Glutamatergic neuron (in vitro differentiated cells): ENCODE data around the gene SULT1A4. TPM values are rescaled to one million over a fixed set of nuclear protein-coding genes. Genes with fewer than 3 reads are reported as not detected.
"Not testable (repeated sequence)": the region's sequence is repeated elsewhere in the genome, so short reads cannot be mapped to it uniquely, and the experiment has no call there.

Experiments
- DNase-seq: peaks from one replicate; pipeline ENCODE4 v3.0.0; 2022
- H3K27ac Mint-ChIP-seq: one replicate; pipeline ENCODE4 v1.8.0; 2020; ENCODE audit warnings: mild to moderate bottlenecking, mixed read lengths, inconsistent platforms; ENCODE audit not compliant: unreplicated experiment
- H3K27me3 Mint-ChIP-seq: one replicate; pipeline ENCODE4 v1.8.0; 2020; ENCODE audit warnings: mild to moderate bottlenecking, moderate library complexity, mixed read lengths, inconsistent platforms; ENCODE audit not compliant: unreplicated experiment
- H3K36me3 Mint-ChIP-seq: one replicate; pipeline ENCODE4 v1.8.0; 2020; ENCODE audit warnings: mild to moderate bottlenecking, mixed read lengths, inconsistent platforms; ENCODE audit not compliant: unreplicated experiment
- H3K4me1 Mint-ChIP-seq: one replicate; pipeline ENCODE4 v1.8.0; 2020; ENCODE audit warnings: mild to moderate bottlenecking, low read depth, mixed read lengths, inconsistent platforms; ENCODE audit not compliant: unreplicated experiment
- H3K4me3 Mint-ChIP-seq: one replicate; pipeline ENCODE4 v1.8.0; 2020; ENCODE audit warnings: mild to moderate bottlenecking, mixed read lengths, inconsistent platforms; ENCODE audit not compliant: unreplicated experiment
- H3K9me3 Mint-ChIP-seq: one replicate; pipeline ENCODE4 v1.8.0; 2020; ENCODE audit warnings: mild to moderate bottlenecking, moderate library complexity, mixed read lengths, inconsistent platforms; ENCODE audit not compliant: unreplicated experiment
- total RNA-seq: library from RNA; stranded (reverse); fragmentation: NEBNext Ultra II Directional; extraction: Animal tissue kit (Norgen Biotek cat#: 25700); gene quantifications from one replicate; pipeline ENCODE4 v1.2.1, GENCODE V29; 2021; ENCODE audit not compliant: unreplicated experiment

The SULT1A4 gene
- total RNA-seq, 1 donor from 2014 or later, result 1.0 TPM

DNA sequence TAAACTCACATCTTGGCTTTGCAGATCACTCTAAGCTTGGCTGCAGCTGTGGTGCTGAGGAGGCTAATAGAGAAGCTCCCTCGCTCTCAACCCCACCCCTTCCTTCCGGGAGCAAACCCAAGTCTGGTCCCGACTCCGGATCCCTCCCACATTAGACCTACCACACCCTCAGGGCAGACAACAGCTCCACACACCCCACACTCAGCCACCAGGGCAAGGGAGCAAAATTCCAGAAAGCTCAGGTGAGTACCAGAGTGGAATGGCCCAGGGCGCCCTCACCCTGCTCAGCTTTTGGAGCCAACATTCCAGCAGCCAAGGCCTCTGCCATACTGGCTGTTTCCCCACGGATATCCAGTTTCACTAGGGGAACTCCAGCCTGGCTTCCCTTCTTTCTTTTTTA lies 9.9 kb downstream of the SULT1A4 start:
- H3K27ac Mint-ChIP-seq, result not testable (repeated sequence)

GRCh38 chr16:29472065-29472464 lies 12.4 kb downstream of the SULT1A4 start:
- H3K36me3 Mint-ChIP-seq, H3K9me3 Mint-ChIP-seq, H3K4me3 Mint-ChIP-seq, H3K4me1 Mint-ChIP-seq, DNase-seq, H3K27ac Mint-ChIP-seq, H3K27me3 Mint-ChIP-seq: not testable (repeated sequence)

More for the DNA sequence above, 9.9 kb downstream of the SULT1A4 start:
- not testable (repeated sequence) for H3K27me3 Mint-ChIP-seq, H3K9me3 Mint-ChIP-seq, H3K36me3 Mint-ChIP-seq, H3K4me3 Mint-ChIP-seq, H3K4me1 Mint-ChIP-seq
- peak; percentile 9 for DNase-seq

DNA sequence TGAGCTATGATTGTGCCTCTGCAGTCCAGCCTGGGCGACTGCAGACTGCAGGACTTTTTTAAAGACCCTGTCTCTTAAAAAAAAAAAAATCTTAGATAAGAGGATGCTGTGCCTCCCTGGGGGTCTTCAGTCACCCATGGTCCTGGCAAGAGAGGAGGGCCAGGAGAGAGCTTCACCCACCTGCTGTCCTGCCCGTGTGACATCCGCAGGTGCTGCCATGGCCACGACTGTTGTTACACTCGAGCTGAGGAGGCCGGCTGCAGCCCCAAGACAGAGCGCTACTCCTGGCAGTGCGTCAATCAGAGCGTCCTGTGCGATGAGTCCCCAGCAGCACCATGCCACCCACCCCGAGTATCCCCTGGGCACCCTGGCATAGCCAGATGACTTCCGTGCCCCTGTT lies 22.6 kb downstream of the SULT1A4 start:
- not testable (repeated sequence) for H3K9me3 Mint-ChIP-seq, H3K27me3 Mint-ChIP-seq, H3K4me3 Mint-ChIP-seq, H3K27ac Mint-ChIP-seq, H3K4me1 Mint-ChIP-seq, DNase-seq, H3K36me3 Mint-ChIP-seq

GRCh38 chr16:29506308-29506707 lies 46.6 kb downstream of the SULT1A4 start, which contains the start of gene NPIPB12:
Gene NPIPB12, minus strand, starts transcription at chr16:29506408.
- not testable (repeated sequence) for H3K4me3 Mint-ChIP-seq, H3K9me3 Mint-ChIP-seq

More at GRCh38 chr16:29506308-29506707, 46.6 kb downstream of the SULT1A4 start, which contains the start of gene NPIPB12:
- H3K36me3 Mint-ChIP-seq, H3K4me1 Mint-ChIP-seq, H3K27me3 Mint-ChIP-seq, H3K27ac Mint-ChIP-seq, DNase-seq: not testable (repeated sequence)

Other genes with a start within 250 kb of the SULT1A4 start
- gene NPIPB11, start 53.2 kb upstream of the SULT1A4 start, total RNA-seq, result 1.0 TPM
- gene BOLA2, start 5.6 kb upstream of the SULT1A4 start, total RNA-seq, result 4.1 TPM
- gene SLX1B, start 5.4 kb upstream of the SULT1A4 start, total RNA-seq, result 33.6 TPM
- 75.0 TPM for gene NPIPB12, start 46.5 kb downstream of the SULT1A4 start, total RNA-seq
- gene SPN, start 203.3 kb downstream of the SULT1A4 start, total RNA-seq, result 0.27 TPM
- 34.7 TPM for gene QPRT, start 219.3 kb downstream of the SULT1A4 start, total RNA-seq